Activated naive CD8-positive, alpha-beta T cell treated with anti-CD3 and anti-CD28 coated beads, Interleukin-2, amount 10 ng/mL, durations not matched to agents 7 days and 5 days (primary cell): ENCODE data around the gene PTPRN2. TPM values are rescaled to one million over a fixed set of nuclear protein-coding genes. Genes with fewer than 3 reads are reported as not detected.

Source experiments
- ATAC-seq: fragments of 150-1000 bp; cut with Tn5 transposase; one replicate; pipeline ENCODE4 v1.10.0; 2021; ENCODE audit warnings: low read depth, moderate library complexity
- POLR2A ChIA-PET: fragments of 350-600 bp; sonication (Branson Sonifier 250); formaldehyde crosslinking; loops from one replicate; lab custom pipeline; 2021; ENCODE audit warnings: antibody characterized with exemption; lab: Charles Lee
- DNase-seq: peaks from one replicate; pipeline ENCODE4 v3.0.0; 2021
- H3K27ac Mint-ChIP-seq: one replicate; pipeline ENCODE4 v1.8.0; 2022; ENCODE audit warnings: mild to moderate bottlenecking, mixed read lengths
- H3K27me3 Mint-ChIP-seq: one replicate; pipeline ENCODE4 v1.8.0; 2022; ENCODE audit warnings: mild to moderate bottlenecking, moderate library complexity, mixed read lengths
- H3K36me3 Mint-ChIP-seq: one replicate; pipeline ENCODE4 v1.8.0; 2021; ENCODE audit warnings: mild to moderate bottlenecking, mixed read lengths
- H3K4me1 Mint-ChIP-seq: one replicate; pipeline ENCODE4 v1.8.0; 2021; ENCODE audit warnings: mixed read lengths
- H3K4me3 Mint-ChIP-seq: one replicate; pipeline ENCODE4 v1.8.0; 2022; ENCODE audit warnings: mild to moderate bottlenecking, moderate library complexity, mixed read lengths
- H3K9me3 Mint-ChIP-seq: one replicate; pipeline ENCODE4 v1.8.0; 2021; ENCODE audit warnings: mixed read lengths
- total RNA-seq, 2 experiments: library from RNA; stranded (reverse); gene quantifications; one replicate each; pipeline ENCODE4 v1.2.3, GENCODE V29; 2021

Gene PTPRN2
- total RNA-seq, 2 experiments from 2014 or later = 4.5 to 4.9 TPM

DNA sequence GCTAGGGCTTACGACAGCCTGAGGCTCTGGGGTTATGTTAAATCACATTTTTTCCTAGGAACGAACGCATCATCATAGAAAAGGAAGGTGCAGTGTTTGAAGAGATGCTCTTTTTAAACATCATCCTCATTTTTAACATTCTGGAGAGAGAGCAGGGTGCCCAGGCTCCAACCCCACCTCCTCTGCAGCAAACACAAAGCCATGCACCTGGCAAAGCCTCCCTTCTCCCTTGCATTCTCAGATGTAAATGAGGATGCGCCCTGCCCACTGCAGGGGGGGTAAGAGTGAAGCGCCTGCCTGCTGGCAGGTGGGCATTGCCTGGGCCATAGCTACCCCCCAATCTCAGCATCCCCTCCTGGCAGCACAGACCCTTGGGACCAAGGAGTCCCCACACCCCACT is 92.4 kb downstream of the PTPRN2 start:
- H3K4me1 Mint-ChIP-seq = peaks cover 5% of the 10 kb centered on the region
- peaks cover 2% of the 10 kb centered on the region for H3K27me3 Mint-ChIP-seq
- POLR2A ChIA-PET = no interaction called here
- DNase-seq (no peak), ATAC-seq (no peak)
- H3K4me3 Mint-ChIP-seq = no peak overlapping the region
- no peak overlapping the region for H3K27ac Mint-ChIP-seq
- no peaks in the 10 kb centered on the region for H3K9me3 Mint-ChIP-seq
- no peaks in the 10 kb centered on the region for H3K36me3 Mint-ChIP-seq

DNA sequence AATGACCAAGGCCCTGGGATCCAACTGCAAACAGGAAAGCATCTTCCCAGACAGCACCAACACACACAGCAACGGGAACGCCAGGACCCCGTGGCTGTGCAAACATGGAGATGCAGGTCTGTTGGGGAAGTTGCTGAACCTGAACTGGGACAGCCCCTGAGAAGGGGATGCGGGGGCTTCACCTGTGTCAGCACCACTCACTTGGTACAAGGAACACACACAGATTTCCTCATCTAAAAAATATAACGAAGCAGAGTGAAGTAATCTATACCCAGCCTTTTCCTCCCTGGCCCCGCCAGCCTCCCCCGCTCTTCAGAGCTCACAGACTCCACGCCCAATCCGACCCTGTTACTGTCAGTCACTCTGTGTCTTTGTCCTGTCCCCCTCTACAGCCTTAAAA is 93.0 kb downstream of the PTPRN2 start:
- H3K27me3 Mint-ChIP-seq = peaks cover 2% of the 10 kb centered on the region
- no peaks in the 10 kb centered on the region for H3K36me3 Mint-ChIP-seq
- no peak for ATAC-seq
- POLR2A ChIA-PET = no interaction called here
- H3K27ac Mint-ChIP-seq = no peak overlapping the region
- H3K9me3 Mint-ChIP-seq = no peaks in the 10 kb centered on the region
- peaks cover 5% of the 10 kb centered on the region for H3K4me1 Mint-ChIP-seq
- H3K4me3 Mint-ChIP-seq = no peak overlapping the region
- no peak for DNase-seq

DNA sequence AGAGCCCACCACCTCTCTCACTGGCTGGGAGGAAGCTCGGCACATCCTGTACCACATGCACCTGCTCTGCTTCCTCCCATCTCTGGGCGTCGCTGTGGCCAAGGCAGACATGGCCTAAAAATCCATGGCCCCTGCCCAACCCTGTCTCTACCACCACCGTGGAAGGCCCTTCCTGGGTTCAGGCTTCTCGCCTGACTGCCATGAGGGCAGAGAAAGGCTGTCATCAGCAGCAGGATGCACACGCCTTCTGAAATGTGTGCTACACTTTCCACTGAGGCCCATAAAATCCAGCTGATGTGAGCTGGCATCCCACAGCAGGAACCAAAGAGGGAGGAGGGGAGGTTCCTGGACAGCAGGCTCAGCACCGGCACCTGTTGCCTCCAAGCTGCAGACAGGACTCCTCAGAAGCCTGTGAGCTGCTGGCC is 93.4 kb downstream of the PTPRN2 start:
- H3K36me3 Mint-ChIP-seq = no peaks in the 10 kb centered on the region
- H3K9me3 Mint-ChIP-seq = no peaks in the 10 kb centered on the region
- H3K27me3 Mint-ChIP-seq = peaks cover 2% of the 10 kb centered on the region
- POLR2A ChIA-PET = no interaction called here
- H3K4me1 Mint-ChIP-seq = peaks cover 5% of the 10 kb centered on the region
- ATAC-seq (peak; percentile 54), DNase-seq (no peak)
- no peak overlapping the region for H3K27ac Mint-ChIP-seq
- no peak overlapping the region for H3K4me3 Mint-ChIP-seq

DNA sequence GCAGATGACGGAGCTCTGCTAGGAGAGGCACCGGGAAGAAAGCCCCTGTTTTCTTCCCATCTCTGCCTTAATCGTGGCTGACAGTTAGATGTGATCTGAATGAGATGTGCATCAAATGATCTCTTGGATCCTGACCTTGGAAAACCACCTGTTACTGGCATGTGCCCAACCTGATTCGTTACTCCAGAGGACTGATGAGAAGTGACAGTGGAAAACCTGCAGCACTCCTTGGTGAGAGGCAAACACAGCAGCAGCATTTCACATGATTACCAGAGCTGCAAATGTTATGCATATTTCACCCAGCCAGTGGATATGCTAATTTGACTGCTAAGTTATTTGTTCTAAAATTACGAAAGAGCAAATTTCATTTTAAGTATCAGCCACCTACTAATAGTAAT is 95.3 kb downstream of the PTPRN2 start:
- Mint-ChIP-seq H3K36me3 (no peaks in the 10 kb centered on the region), H3K27ac (no peak overlapping the region), H3K27me3 (peaks cover 2% of the 10 kb centered on the region), H3K4me1 (peaks cover 5% of the 10 kb centered on the region), H3K4me3 (no peak overlapping the region), H3K9me3 (no peaks in the 10 kb centered on the region)
- DNase-seq = no peak
- POLR2A ChIA-PET = no interaction called here
- no peak for ATAC-seq

DNA sequence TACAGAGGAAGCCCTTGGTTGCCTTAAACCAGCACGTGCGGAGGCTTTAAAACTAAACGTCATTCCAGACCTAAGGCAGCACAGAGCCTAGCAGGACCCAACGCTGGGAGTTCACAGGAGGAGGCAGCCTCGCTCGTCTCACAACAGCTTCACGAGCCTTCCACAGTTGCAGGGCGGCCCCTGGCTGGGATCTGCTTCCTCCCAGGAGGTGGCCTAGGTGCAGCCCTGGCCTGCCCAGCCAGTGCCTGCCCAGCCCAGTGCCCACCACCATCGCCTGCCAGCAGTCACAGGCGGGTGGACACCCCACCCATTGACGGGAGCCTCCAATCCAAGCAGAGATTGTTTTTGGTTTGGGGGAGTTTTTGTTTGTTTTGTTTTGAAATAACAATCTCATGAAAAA is 96.5 kb downstream of the PTPRN2 start:
- peaks cover 2% of the 10 kb centered on the region for H3K27me3 Mint-ChIP-seq
- no peaks in the 10 kb centered on the region for H3K9me3 Mint-ChIP-seq
- POLR2A ChIA-PET = no interaction called here
- H3K4me3 Mint-ChIP-seq = no peak overlapping the region
- H3K36me3 Mint-ChIP-seq = no peaks in the 10 kb centered on the region
- DNase-seq (no peak), ATAC-seq (no peak)
- H3K4me1 Mint-ChIP-seq = peaks cover 5% of the 10 kb centered on the region
- H3K27ac Mint-ChIP-seq = no peak overlapping the region

DNA sequence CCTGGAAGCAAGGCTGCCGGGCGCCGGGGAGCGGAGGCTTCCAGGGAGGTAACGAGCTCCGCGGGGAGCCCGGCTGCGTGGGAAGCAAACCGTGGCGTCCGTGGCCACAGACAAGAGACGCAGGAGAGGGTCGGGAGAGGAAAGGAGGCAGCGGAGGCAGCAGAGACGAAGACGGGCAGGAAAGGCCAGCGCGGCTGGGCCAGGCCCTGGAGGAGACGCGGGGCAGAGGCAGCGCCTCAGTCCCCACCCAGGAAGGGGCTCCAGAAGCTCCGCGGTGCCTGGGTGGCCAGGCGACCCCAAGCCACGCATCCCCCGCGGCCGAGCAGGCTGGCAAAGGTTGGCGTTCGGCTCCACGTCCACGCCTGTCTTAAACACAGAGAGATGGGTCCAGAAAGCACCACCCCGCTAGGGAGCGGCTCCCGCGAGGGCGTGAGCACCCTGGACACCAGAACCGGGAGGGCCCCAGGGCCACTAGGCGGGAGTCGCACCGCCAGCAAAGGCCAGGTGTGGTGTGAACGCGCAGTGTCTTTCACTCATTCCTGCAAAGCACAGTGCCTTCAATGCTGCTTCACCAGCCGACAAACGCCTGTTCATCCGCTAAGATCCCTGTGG is 97.3 kb downstream of the PTPRN2 start:
- Mint-ChIP-seq H3K4me3 (no peak overlapping the region), H3K9me3 (no peaks in the 10 kb centered on the region), H3K27ac (no peak overlapping the region), H3K4me1 (peaks cover 5% of the 10 kb centered on the region), H3K36me3 (no peaks in the 10 kb centered on the region), H3K27me3 (no peaks in the 10 kb centered on the region)
- ATAC-seq = no peak
- no peak for DNase-seq
- POLR2A ChIA-PET = no interaction called here

DNA sequence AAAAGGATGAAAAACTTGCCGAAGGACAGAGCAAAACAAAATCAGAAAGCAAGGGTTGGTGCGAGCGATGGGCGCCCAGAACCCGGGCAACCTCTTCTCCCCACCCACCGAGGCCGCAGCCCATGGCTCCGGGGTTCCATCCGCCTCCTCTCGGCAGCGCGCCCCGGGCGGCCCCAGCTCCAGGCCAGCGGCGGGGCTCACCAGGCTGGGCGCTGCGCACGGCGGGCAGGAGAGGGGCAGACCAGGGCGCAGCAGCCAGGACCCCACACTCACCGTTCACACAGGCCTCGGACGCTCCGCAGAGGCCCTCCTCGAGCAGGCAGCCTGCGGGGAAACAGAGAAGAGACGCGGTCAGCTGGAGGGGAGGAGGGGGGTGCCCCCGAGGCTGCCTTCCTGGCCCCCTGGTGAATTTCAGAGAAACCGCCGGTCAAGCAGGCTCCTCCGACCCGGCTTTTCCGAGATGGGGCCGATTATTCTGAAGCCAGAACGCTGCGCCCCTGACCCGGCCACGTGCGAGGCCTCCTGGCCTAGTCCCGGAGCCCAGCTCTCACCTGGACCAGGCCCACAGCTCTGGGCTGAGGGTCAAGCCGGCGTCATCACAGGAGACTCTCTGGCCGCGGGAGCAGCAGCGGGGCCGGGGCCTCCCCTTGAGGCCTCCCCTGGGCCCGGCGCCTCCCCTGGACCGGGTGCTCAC is 98.0 kb downstream of the PTPRN2 start:
- peaks cover 2% of the 10 kb centered on the region for H3K4me1 Mint-ChIP-seq
- H3K9me3 Mint-ChIP-seq = no peaks in the 10 kb centered on the region
- H3K27ac Mint-ChIP-seq = no peak overlapping the region
- POLR2A ChIA-PET = no interaction called here
- DNase-seq (no peak), ATAC-seq (no peak)
- no peaks in the 10 kb centered on the region for H3K27me3 Mint-ChIP-seq
- no peaks in the 10 kb centered on the region for H3K36me3 Mint-ChIP-seq
- no peak overlapping the region for H3K4me3 Mint-ChIP-seq

DNA sequence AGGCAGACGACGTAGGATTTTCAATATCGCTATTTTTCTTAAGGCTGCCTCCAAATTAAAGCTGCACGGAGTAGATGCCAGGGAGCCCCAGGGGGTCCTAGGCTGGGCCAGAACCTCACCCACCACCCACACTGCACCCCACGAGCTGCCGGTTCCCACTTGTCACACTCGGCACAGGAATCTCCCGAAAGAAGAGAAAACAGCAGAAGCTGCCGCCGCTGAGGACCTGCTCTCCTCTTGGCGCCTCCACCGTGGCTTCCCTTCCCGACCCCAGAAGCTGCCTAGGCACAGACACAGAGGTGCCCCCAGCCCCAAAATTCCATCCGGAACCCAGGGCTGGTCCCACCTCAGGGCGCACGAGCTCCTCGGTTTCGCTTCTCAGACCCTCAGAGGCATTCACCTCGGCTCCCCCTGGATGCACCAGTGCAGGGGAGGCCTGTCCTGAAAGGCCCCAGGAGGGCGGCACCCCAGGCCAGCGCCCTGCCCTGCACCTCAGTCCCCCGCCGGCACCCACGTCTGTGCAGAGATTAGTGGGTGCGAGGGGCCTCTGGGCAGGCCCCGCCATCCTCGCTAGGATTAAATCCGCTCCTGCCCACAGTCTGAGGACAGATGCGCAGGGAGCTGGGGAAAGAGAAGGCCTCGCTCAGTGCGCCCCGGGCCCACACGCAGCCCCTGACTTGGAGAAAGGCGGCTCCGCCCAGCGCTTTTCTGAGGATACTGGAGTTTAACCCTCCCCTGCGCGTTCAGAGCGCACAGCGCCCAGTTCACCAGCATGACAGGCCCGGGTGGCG is 99.2 kb downstream of the PTPRN2 start:
- H3K4me1 Mint-ChIP-seq = no peaks in the 10 kb centered on the region
- DNase-seq = no peak
- POLR2A ChIA-PET = no interaction called here
- no peak overlapping the region for H3K27ac Mint-ChIP-seq
- H3K4me3 Mint-ChIP-seq = no peak overlapping the region
- H3K36me3 Mint-ChIP-seq = no peaks in the 10 kb centered on the region
- no peaks in the 10 kb centered on the region for H3K27me3 Mint-ChIP-seq
- ATAC-seq = no peak
- no peaks in the 10 kb centered on the region for H3K9me3 Mint-ChIP-seq

DNA sequence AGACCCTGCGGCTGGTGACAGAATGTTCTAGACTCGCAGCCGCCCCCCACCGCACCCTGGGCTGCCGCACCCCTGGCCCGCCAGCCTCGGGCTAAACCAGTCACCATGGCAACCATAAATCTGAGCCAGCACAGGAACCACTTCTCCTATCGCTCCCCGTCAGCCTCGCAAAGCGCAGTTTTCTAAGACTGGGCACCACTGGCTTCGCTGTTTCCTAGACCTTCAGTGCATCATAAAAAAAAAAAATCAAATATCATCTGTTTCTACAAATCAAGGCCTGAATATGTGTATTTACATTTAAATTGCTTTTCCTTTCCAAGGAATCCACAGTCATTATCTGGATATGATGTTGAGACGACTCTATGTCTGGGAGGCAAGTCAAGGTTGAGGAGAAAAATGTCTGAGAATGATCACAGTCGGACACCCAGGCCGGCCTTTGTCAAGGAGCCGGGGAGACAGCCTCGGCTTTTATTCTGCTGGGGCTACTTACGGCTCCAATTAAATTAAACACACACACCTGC is 99.9 kb downstream of the PTPRN2 start:
- Mint-ChIP-seq H3K4me1 (no peaks in the 10 kb centered on the region), H3K27me3 (no peaks in the 10 kb centered on the region), H3K27ac (no peak overlapping the region), H3K36me3 (no peaks in the 10 kb centered on the region), H3K4me3 (no peak overlapping the region), H3K9me3 (no peaks in the 10 kb centered on the region)
- POLR2A ChIA-PET = no interaction called here
- ATAC-seq (no peak), DNase-seq (no peak)

DNA sequence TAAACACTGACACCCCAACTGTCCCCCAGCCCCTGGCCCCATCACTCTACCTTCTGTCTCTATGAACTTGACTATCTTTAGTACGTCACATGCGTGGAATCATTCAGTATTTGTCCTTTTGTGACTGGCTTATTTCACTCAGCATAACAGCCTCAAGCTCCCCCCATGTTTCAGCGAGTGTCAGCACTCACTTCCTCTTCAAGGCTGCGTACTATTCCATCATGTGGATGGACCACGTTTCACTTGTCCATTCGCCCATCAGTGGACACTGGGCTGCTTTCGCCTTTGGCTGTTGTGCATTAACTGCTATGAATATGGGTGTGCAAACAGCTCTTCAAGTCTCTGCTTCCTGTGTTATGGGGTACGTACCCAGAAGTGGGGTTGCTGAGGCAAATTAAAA is 100.7 kb downstream of the PTPRN2 start:
- POLR2A ChIA-PET = no interaction called here
- DNase-seq (no peak), ATAC-seq (no peak)
- Mint-ChIP-seq H3K27ac (no peak overlapping the region), H3K4me3 (no peak overlapping the region), H3K27me3 (no peaks in the 10 kb centered on the region), H3K4me1 (no peaks in the 10 kb centered on the region), H3K36me3 (no peaks in the 10 kb centered on the region), H3K9me3 (no peaks in the 10 kb centered on the region)

DNA sequence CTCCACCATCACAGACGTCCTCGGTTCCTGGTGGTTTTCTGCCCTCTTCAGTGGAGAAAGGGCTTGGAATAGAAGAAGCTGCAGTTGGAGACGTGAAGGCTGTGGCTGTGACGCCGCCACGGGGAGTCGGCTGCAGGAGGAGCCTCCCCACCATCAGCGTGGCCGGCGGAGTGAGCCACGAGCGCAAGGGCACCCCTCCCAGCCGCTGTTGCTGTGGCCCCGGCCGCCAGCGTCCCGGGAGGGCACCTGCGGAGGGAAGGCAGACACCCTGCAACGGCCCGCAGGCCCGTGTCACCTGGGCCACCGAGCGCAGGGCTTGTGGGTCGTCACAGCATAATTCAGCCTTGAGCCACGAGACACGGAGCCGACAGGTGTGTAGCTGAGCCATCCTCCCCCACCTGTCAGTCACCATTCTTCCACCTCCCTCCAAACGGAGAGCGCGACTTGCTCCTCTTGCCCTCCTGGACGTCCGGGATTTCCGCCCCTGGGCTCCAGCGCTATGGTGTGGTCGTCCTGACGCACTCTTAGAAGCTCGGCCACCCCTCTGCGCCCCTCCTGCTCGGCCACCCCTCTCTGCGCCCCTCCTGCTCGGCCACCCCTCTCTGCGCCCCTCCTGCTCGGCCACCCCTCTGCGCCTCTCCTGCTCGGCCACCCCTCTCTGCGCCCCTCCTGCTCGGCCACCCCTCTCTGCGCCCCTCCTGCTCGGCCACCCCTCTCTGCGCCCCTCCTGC is 102.7 kb downstream of the PTPRN2 start:
- DNase-seq = no peak
- H3K9me3 Mint-ChIP-seq = no peaks in the 10 kb centered on the region
- POLR2A ChIA-PET = no interaction called here
- H3K4me3 Mint-ChIP-seq = no peak overlapping the region
- no peak for ATAC-seq
- no peaks in the 10 kb centered on the region for H3K36me3 Mint-ChIP-seq
- no peak overlapping the region for H3K27ac Mint-ChIP-seq
- H3K4me1 Mint-ChIP-seq = no peaks in the 10 kb centered on the region
- no peaks in the 10 kb centered on the region for H3K27me3 Mint-ChIP-seq

DNA sequence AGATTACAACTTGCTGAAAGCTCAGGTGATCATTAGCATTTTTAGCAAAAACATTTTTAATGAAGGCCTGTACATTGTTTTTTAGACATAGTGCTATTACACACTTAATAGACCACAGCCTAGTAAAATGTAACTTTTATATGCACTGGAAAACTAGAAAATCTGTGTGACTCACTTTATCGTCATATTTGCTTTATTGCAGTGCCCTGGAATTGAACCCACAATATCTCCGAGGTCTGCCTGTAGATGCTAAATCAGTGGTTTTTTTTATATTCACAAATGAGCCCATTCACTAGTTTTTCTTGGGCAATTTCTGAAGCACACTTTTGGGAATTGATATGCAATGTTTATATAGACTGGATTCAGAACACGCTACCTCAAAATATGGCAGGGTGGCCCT is 105.1 kb downstream of the PTPRN2 start:
- no peak overlapping the region for H3K4me3 Mint-ChIP-seq
- H3K9me3 Mint-ChIP-seq = no peaks in the 10 kb centered on the region
- DNase-seq (no peak), ATAC-seq (no peak)
- no peaks in the 10 kb centered on the region for H3K36me3 Mint-ChIP-seq
- POLR2A ChIA-PET = no interaction called here
- H3K27me3 Mint-ChIP-seq = no peaks in the 10 kb centered on the region
- no peak overlapping the region for H3K27ac Mint-ChIP-seq
- H3K4me1 Mint-ChIP-seq = no peaks in the 10 kb centered on the region

DNA sequence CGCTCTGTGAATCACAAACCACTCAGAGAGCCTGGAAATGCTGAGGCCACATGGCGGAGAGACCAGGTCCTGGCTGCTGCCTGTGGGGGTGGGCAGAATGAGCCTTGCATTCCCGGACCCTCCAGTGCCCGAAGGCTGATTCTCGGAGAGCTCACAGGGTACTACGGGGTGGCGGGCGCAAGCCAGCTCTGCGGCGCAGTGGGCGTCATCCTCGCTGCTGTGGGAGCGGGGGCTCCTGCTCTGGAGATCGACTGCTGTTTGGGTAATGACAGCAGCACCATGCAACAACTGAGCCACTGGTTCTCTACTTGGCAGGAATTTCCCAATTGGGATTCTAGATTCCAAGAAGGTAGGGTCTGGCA is 108.0 kb downstream of the PTPRN2 start:
- Mint-ChIP-seq H3K27me3 (no peaks in the 10 kb centered on the region), H3K4me3 (no peak overlapping the region), H3K27ac (no peak overlapping the region), H3K9me3 (no peaks in the 10 kb centered on the region), H3K4me1 (no peaks in the 10 kb centered on the region), H3K36me3 (no peaks in the 10 kb centered on the region)
- POLR2A ChIA-PET = no interaction called here
- DNase-seq (no peak), ATAC-seq (no peak)
